Measurements from ENCODE around the gene TAF9B. TPM values are rescaled to one million over a fixed set of nuclear protein-coding genes. Genes with fewer than 3 reads are reported as not detected.

TAF9B gene
- total RNA-seq, 1 donor from 2014 or later, result 4.2 TPM

DNA sequence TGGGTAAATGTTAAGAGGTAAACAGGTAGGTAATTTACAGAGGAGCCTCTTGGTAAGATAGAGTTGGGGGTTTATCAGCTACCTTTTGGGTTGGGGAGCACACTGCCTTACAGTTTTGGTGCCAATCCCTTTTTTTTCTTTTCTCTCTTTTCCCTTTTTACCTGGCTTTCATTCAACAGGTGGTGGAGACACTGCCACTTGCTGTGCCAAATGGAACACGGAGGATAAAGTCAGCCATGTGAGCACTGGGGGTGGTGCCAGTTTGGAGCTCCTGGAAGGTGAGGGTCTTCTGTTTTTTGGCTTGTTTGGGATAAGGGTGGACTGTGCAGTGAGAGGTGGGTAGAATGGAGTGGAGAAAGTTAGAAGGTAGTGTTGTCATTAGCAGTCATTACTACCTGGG, 14.3 kb downstream of the TAF9B start:
- no peak for DNase-seq (ENCODE audit: low read depth)
- FAIRE-seq, result no peak
- TF ChIP-seq, protein P1, sequence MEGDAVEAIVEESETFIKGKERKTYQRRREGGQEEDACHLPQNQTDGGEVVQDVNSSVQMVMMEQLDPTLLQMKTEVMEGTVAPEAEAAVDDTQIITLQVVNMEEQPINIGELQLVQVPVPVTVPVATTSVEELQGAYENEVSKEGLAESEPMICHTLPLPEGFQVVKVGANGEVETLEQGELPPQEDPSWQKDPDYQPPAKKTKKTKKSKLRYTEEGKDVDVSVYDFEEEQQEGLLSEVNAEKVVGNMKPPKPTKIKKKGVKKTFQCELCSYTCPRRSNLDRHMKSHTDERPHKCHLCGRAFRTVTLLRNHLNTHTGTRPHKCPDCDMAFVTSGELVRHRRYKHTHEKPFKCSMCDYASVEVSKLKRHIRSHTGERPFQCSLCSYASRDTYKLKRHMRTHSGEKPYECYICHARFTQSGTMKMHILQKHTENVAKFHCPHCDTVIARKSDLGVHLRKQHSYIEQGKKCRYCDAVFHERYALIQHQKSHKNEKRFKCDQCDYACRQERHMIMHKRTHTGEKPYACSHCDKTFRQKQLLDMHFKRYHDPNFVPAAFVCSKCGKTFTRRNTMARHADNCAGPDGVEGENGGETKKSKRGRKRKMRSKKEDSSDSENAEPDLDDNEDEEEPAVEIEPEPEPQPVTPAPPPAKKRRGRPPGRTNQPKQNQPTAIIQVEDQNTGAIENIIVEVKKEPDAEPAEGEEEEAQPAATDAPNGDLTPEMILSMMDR (IDR thresholded peaks at IDR 0.05; ENCODE audit: insufficient read depth, low read length, severe bottlenecking), result no peak
- no peak overlapping the region for H3K4me3 ChIP-seq (ENCODE audit: low read depth, low read length)
- peaks cover 8% of the 10 kb centered on the region for H3K36me3 ChIP-seq (ENCODE audit: control insufficient read depth, insufficient read depth, low read length)
- no peaks in the 10 kb centered on the region for H3K27me3 ChIP-seq (ENCODE audit: control insufficient read depth, insufficient read depth, low read length)

DNA sequence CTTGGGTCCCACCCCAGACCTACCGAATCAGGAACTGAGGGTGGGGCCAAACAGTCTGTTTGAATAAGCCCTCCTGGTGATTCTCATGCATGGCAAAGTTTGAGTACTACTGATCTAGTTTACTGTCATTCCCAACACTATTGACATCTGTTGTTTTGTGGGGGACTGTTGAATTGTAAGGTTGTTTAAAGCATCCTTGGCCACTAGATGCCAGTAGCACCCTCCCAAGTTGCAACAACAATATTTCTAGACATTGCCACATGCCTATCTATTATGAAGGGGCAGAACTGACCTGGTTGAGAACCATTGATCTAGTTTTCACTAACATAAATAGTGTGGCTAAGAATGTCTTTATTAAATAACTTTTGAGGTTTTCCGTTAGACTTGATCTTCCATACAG, 15.1 kb downstream of the TAF9B start:
- TF ChIP-seq, protein P1 (IDR thresholded peaks at IDR 0.05; ENCODE audit: insufficient read depth, low read length, severe bottlenecking), result no peak
- peaks cover 10% of the 10 kb centered on the region for H3K36me3 ChIP-seq (ENCODE audit: control insufficient read depth, insufficient read depth, low read length)

GRCh38 chrX:78123190-78123589, 16.3 kb downstream of the TAF9B start:
- DNase-seq (ENCODE audit: low read depth), result peak; percentile 64
- H3K4me3 ChIP-seq (ENCODE audit: low read depth, low read length), result no peak overlapping the region
- H3K36me3 ChIP-seq (ENCODE audit: control insufficient read depth, insufficient read depth, low read length), result peaks cover 12% of the 10 kb centered on the region
- FAIRE-seq, result peak; percentile 50
- no peaks in the 10 kb centered on the region for H3K27me3 ChIP-seq (ENCODE audit: control insufficient read depth, insufficient read depth, low read length)
- TF ChIP-seq, protein P1 (IDR thresholded peaks at IDR 0.05; ENCODE audit: insufficient read depth, low read length, severe bottlenecking), result no peak

More for the DNA sequence above, 15.1 kb downstream of the TAF9B start:
- Histone ChIP-seq H3K27me3 (ENCODE audit: control insufficient read depth, insufficient read depth, low read length) (no peaks in the 10 kb centered on the region), H3K4me3 (ENCODE audit: low read depth, low read length) (no peak overlapping the region)
- FAIRE-seq, result no peak
- no peak for DNase-seq (ENCODE audit: low read depth)

- Histone ChIP-seq H3K36me3 (ENCODE audit: control insufficient read depth, insufficient read depth, low read length) (peaks cover 13% of the 10 kb centered on the region), H3K4me3 (ENCODE audit: low read depth, low read length) (no peak overlapping the region), H3K27me3 (ENCODE audit: control insufficient read depth, insufficient read depth, low read length) (no peaks in the 10 kb centered on the region)
- FAIRE-seq, result no peak
- DNase-seq (ENCODE audit: low read depth), result no peak
- TF ChIP-seq, protein P1 (IDR thresholded peaks at IDR 0.05; ENCODE audit: insufficient read depth, low read length, severe bottlenecking), result no peak
These were observed 19.8 kb downstream of the TAF9B start for GRCh38 chrX:78119521-78120227.

DNA sequence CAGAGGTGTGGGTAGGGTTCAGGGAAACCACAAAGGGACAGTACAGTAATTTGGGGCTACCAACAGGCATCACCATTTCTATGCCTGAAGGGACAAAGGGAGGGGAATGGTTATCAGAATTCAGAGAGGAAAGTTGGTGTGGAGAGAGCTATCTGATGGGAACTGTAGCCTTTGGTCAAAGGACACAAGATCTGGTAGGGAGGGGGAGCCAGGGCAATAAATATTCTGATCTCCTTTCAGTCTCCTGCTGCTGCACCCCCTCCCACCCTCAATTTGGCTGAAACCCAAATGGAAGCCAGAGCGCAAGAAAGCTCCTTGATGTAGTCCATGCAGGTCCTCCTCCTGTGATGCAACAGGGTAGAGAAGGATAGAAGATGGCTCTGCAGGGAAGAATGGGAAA, 20.8 kb downstream of the TAF9B start:
- Histone ChIP-seq H3K36me3 (ENCODE audit: control insufficient read depth, insufficient read depth, low read length) (peaks cover 14% of the 10 kb centered on the region), H3K4me3 (ENCODE audit: low read depth, low read length) (no peak overlapping the region), H3K27me3 (ENCODE audit: control insufficient read depth, insufficient read depth, low read length) (no peaks in the 10 kb centered on the region)
- TF ChIP-seq, protein P1 (IDR thresholded peaks at IDR 0.05; ENCODE audit: insufficient read depth, low read length, severe bottlenecking), result no peak
- DNase-seq (ENCODE audit: low read depth) (no peak), FAIRE-seq (no peak)

GRCh38 chrX:78116766-78117165, 22.7 kb downstream of the TAF9B start:
- Histone ChIP-seq H3K4me3 (ENCODE audit: low read depth, low read length) (no peak overlapping the region), H3K36me3 (ENCODE audit: control insufficient read depth, insufficient read depth, low read length) (peaks cover 19% of the 10 kb centered on the region), H3K27me3 (ENCODE audit: control insufficient read depth, insufficient read depth, low read length) (no peaks in the 10 kb centered on the region)
- FAIRE-seq (no peak), DNase-seq (ENCODE audit: low read depth) (no peak)
- TF ChIP-seq, protein P1 (IDR thresholded peaks at IDR 0.05; ENCODE audit: insufficient read depth, low read length, severe bottlenecking), result no peak

All from bronchial epithelial cell (primary cell).